Measurements from ENCODE around the gene DYTN.
"Not testable (repeated sequence)": the region's sequence is repeated elsewhere in the genome, so short reads cannot be mapped to it uniquely, and the experiment has no call there.

DYTN gene, protein sequence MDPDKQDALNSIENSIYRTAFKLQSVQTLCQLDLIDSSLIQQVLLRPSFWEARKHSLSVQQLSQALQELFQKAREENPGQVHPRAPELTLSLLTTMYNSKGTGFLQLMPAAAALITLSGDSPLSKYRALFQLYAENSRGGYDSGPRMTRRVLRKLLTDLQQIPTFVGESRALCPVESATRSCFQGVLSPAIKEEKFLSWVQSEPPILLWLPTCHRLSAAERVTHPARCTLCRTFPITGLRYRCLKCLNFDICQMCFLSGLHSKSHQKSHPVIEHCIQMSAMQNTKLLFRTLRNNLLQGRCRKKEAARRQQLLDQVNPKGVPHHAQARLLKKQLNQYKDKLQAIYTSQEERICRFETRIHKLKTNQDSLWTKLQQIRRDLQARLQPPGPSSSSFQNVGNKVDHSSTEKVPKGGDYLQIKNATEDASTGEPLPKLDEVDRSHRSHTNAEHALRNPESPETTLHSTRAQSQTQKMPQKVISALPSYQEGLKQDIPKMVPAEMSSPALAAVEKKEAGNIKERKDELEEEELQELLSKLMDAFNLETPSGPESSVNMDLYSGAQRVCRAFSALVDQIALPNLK

DNA sequence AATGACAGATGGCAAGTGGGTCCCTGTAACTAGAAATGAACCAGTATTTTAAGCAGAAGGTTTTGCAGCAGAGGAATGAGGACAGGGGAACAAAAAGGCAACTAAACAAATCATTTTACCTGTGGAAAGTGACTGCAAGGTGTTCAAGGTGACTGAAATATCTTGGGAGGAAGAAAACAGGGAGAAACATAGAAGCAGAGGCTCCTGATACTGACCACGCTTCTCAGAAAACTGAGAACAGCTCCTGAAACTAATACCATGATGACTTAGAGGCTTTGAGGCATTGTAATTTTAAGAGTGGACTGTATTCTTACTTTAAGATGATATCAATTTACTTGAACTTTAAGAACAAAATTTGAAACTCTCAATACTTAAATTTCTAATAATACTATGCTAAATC lies at the start of gene DYTN:
Gene DYTN (minus strand): TSS at position 101 of the 400 bp plus-strand sequence. CDS start 117 bp downstream, outside the sequence.
- no peak for DNase-seq (ENCODE audit: low spot score)

DNA sequence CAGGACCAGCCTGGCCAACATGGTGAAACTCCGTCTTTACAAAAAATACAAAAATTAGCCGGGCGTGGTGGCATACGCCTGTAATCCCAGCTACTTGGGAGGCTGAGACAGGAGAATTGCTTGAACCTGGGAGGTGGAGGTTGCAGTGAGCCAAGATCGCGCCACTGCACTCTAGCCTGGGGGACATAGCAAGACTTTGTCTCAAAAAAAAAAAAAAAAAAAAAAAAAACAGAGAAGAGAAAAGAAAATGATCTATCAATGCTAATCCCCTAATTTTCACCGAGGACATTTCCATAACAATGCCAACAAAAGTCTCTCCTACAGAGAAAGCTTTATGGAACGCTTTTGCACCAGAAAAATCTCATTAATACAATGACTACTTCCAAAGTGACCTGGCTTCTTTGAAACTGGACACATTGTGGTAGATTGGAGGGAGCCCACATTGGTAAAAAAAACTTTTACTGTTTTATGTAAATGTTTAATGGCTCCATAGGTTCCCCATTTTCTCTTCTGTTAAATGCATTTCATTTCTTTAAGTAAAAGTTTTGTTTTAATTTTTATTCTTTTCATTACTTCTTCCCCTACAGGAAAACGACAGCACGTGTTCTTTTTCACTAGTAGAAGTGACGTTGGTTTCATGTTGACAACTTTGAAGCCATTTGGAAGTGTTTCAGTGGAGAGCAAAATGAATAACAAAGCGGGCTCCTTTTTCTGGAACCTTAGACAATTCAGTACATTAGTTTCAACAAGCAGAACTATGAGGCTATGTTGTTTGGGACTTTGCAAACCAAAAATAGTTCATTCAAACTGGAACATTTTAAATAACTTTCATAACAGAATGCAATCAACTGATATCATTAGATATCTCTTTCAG lies 48.1 kb upstream of the DYTN start:
- DNase-seq (ENCODE audit: low spot score), result no peak

DNA sequence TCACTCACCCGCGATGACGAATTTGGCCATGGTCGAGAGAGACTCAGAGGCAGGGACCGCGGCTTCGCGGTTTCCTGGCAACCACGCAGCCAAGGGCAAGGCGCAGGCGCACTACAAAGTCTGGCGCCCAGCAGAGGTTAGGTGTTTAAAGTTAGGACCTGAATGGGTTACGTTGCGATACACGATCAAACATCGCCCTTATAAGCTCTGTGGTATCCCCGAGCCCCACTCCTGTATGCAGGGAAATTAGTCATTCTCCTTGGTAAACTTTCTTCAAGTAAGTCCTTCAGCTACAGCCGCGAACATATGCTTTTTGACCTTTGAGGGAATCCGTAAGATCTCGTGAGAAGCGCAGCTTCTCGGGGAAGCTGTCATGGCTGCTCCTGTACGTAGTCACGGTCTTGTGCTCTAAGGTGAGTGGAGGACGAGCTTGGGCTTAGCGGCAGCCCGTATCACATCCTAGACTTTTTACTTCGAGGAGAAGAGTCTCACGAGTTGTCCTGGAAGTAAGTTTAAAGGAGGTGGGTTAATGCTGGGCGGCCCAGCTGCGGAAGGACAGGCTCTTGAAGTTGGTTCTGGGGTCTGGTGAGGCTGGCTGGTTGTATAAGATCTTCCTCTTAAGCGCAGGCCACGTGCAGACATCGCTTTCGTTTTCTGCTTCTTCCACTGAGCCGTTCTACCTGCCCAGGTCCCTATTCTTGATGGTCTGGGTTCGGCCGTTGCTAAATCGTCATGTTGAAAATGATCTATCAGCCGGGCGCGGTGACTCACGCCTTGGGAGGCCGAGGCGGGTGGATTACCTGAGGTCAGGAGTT lies 47.3 kb upstream of the DYTN start, which contains the start of the genes FASTKD2 and MDH1B:
Gene FASTKD2 (plus strand): TSS at position 365 of the 815 bp plus-strand sequence. CDS start 1,088 bp downstream, outside the sequence.
Gene MDH1B (minus strand): TSS at position 87 of the 815 bp plus-strand sequence. CDS start 57 bp downstream, at position 30.
- DNase-seq (ENCODE audit: low spot score), result peak; percentile 97

DNA sequence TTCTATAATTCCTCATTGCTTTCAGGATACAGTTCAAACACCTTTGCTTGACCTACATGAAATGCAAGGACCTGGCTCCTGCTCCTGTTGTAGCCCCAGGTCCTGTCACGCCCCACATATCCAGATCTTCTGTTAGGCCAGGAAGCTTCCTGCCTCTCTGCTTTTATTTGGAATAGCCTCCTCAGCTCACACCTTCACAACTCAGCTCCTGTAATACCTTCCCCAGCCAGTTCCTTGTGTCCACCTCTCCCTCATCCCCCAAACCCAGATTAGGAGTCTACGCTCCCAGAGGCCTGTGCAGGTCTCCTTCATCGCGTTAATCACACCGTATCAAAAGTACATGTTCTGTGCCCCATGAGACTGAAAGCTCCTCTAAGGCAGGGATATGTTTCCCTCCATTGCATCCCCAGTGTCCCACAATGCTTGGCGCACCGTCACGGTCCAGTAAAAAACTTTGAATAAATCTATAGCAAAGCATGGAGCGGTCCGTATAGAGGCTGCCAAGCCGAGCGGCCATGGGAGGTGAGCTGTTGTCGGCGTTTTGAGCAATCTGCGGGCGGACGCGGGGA lies 46.6 kb upstream of the DYTN start:
- no peak for DNase-seq (ENCODE audit: low spot score)

DNA sequence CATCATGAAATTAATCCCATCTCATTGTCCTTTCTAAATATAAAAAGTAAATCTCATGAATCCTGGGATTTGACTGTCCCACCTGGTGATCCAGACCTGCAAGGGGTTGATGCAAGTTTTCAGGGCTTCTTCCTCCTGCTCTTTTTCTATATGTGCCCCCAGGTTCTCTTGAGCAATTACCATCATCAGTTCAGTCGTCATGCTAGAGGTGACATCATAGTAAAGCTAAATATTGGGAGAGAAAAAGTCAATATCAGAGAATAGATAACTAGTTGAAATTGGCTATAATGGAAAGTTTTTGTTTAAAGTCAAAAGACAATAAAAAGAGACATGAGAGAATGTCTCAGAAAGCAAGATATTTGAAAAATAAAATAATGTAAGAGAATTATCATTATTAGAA lies 38.6 kb upstream of the DYTN start:
- no peak for DNase-seq (ENCODE audit: low spot score)

DNA sequence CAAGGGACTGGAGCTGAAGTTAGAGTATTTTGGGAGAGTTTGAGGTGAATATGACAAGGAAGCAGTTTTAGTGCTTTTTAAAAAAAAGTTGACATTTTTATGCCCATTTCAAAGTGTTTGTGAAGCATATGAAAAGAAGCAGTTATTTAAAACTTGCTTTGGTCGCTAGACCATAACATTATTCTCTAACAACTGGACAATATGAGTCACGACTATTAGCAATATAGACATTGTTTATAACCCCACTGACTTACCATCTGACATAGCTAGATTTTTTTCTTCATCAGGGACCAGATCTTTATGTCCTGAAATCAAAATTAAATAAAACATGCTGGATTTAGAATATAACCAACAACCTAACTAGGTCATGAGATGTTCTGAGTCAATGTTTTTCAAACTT lies 22.6 kb upstream of the DYTN start:
- DNase-seq (ENCODE audit: low spot score), result no peak

DNA sequence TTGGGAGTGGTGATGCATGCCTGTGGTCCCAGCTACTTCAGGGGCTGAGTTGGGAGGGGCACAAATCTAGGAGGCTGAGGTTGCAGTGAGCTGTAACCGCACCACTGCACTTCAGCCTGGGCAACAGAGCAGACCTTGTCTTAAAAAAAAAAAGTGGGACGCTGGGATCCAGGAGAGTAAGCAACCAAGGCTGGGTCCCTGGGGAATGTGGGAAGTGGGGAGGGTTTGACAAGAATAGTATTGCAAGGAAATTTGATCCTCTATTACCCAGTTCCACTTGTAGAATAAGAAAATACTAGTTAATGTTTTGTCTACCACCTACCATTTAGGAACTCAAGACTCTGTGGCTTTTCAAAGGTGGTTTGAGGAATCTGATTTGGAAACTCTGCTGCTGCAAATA lies 21.1 kb upstream of the DYTN start:
- no peak for DNase-seq (ENCODE audit: low spot score)

DNA sequence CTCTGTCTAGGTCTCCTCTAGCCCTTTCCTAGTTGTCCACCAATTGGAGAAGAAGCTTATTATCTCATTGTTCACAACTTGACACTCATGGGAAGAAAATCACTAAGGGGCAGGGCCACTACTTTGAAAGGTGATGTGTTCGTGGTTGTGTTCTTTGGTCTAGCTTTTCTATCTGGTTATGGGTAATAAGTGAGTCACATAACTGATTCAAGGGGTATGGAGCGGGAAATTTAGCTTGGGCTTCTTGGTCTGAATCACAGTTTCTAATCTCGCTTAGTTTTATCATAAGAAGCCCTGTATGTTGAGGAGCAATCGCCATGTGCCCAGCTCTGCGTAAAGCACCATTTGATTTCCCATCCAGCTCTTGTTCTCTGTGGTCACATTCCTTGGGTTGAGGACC lies 18.7 kb upstream of the DYTN start:
- no peak for DNase-seq (ENCODE audit: low spot score)

DNA sequence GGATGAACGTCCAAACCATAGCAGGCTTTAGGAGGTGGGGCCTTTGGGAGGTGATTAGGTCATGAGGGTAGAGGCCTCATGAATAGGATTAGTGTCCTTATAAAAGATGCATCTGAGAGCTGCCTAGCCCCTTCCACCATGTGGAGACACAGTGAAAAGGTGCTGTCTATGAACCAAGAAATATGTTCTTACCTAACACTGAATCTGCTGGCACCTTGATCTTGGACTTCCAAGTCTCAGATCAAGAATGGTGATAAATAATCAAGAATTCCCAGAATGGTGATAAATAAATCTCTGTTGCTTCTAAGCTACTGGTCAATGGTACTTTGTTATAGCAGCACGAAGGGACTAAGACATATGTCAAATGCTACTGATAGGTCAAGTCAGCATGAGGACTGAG lies 15.1 kb upstream of the DYTN start:
- DNase-seq (ENCODE audit: low spot score), result no peak

DNA sequence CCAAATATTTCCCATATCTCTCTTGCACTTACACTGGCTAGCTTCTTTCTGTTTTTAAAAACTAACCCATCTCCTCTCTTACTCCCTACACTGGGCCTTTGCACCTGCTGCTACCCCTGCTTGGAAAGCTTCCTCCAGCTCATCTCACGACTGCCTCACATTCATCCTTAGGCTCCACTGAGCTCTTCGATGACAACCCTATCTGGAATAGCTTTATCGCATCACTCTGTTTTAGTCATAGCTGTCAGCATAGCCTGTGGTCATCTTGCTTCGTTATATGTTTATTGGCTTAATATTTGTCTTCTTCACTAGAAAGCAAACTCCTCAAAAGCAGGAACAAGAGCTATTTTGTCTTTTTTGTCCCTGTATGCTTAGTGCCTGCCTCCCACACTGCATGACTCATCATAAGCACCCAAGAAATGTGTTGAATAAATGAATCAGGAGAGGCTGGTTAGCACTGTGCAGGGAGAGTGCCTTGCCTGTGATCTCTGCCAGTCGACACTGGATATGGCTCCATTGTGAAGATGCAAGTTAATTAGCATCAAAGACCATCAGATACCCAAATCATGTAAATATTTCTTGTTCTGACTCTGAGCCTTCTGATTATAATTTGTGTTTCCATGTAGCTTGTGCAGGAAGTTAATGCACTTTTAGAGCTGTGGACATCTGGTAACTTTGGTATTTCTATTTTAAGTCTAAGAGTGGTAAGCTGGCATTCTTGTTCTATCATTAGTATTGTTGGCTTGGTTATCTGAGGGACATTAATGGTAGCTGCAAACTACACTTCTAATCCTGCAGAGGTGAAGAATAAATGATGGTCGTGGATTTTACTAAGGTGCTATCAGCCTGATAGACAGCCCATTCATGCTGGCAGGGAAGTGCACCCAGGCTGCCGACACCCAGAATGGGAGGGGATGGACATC lies 10.3 kb upstream of the DYTN start:
- DNase-seq (ENCODE audit: low spot score), result no peak

DNA sequence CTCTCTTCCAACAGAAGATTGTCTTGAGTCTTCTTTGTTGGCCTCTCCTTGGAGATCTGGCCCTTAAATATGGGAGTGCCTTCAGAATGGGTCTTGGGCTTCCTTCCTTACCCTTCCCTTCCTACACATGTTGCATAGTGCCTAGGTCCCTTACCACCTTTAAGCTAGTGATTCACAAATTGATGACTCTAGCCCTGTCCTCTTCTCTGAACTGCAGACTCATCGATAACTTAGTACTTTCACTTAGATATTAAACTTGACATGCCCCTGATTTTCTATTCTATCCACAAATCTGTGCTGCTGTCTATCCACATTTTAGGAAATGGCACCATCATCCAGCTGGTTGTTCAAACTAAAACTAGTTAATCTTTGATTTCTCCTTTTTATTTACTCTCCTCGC lies 9.1 kb upstream of the DYTN start:
- no peak for DNase-seq (ENCODE audit: low spot score)

DNA sequence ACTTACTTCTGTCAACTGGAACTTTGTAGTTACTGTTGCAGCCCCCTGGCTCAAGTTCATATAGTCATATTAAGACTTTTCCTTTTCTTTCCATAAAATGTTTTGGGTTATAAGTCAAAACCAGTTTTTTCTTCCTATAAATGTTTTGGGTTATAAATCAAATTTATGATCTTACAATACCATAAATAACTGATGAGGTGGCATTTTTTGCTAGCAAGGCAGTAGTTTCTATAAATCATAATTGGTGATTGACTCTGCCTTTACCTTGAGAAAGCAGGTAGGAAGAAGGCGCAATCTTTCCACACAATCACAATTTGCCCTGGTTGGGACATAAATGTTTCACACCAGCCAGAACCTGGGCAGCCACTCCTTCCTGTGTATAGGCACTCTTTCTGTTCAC lies 5.1 kb upstream of the DYTN start:
- DNase-seq (ENCODE audit: low spot score), result no peak

DNA sequence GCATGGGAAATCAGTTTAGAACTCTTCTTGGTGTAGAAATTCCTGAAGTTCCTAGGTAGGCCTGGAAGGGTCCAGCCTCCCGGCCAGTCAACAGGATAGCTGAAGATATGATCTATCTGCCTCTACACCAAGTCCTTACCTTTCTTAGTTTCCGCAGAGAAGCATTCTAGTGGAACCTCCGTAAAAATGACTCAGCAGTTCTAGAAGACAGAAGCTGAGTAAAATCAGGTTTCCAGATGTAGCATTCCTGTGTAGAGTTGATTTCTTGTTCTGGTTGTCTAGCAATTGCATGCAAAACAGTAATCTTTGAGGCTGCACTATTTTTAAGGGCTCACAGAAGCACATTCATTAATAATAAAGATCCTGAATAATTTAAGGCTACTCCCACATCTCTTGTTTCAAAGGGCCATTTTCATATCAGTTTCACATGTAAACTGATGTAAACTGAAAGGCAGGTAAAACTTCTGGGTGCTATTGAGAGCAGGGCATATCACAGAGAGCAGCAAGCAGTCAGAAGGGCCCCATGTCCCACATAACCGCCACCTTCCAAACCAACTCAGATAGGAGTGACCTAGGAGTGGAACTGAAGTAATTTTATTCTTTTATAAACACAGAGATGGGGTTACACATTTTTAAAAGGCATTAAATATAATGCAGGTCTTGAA lies 3.2 kb upstream of the DYTN start:
- no peak for DNase-seq (ENCODE audit: low spot score)

DNA sequence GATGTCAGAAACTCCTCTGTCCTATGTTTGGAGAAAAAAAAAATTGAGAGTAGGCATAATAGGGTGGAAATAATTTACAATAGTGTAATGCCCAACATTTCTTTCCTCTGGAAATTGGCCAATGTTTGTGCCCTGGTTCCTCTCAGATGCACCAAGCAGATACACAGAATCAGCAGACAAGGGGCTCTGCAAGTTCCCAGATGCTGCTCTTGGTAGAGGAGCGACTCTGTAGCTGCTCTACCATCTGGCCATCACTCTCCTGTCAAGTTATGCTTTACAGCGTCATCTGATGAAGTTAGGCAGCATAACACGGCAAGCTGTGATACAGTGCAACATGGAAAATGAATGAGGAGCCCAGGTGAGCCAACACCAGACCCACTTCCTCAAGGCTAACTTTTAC lies 1.6 kb downstream of the DYTN start:
- no peak for DNase-seq (ENCODE audit: low spot score)

DNA sequence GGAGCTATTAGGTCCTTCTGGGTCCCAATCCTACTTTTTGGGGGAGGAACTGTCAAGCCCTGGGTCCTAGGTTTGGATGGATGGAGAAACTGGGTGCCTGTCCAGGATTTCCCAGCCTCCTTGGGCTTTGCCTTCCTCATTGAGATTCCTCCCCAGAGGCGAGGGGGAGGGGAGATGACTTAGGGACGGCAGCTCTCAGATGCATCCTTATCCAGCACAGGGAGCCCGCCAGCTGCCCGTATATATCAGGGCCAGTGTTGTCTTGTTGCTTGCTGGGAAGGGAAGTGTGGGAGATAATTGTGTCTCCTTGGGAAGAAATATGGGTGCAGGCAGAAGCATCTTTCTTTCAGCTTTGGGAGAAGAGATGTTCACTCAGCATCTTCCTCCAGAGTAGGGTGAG lies 3.0 kb downstream of the DYTN start:
- not testable (repeated sequence) for DNase-seq (ENCODE audit: low spot score)

DNA sequence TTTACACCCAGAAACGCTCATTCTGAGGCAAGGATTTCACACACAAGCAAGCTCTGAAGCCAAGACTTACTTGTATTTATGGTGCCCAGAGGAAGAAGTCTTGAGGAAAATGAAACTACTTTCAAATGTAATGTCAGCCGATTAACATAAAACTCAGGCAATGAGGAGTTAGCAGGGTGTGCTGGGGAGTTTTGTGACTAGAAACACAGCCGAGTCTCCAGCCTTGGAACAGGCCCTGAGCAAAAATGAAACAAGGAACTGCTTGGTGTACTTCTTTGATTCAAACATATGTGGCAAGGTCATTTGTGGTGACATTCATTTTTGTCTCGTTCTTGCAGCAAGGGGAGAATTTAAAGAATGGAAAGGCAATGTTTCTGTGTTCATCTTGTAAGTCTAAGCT lies 4.5 kb downstream of the DYTN start:
- DNase-seq (ENCODE audit: low spot score), result no peak

DNA sequence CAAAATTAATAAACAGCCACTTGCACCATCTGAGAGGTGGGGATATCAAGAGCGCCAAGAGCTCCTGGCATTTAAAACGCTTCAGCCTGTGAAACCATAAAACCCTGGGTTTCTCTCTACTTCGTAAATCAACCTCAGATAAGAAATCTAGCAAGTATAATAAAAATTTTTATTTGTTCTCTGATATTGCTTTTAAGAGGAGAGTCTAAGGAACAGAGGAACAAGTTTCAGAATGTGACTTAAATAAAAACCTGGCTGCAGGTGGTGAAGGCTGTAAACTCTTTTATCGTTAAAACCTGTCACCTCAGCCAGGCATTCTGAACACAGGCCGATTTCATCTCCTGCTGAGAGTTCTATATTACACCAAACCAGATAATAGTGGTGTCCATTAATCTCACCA lies 9.9 kb downstream of the DYTN start:
- no peak for DNase-seq (ENCODE audit: low spot score)

DNA sequence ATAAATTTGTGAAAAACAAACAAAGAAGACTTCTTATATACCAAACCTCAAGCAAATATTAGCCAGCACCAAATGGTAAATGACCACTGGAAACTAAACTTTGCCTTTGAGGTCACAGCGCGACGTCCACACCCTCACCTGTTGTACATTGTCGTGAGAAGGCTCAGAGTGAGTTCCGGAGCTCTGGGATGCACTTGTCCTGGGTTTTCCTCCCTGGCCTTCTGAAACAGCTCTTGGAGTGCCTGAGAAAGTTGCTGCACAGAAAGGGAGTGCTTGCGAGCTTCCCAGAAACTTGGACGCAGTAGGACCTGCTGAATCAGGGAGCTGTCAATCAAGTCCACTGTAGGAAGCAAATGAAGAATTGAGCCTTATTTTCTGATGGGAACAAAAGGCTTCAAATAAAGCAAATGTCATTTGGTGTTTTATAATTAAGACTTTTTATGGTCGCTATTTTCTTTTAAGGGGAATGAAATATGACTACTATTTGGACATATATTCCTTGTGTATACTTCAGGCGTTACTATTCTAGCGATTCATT lies 11.0 kb downstream of the DYTN start:
- DNase-seq (ENCODE audit: low spot score), result no peak

DNA sequence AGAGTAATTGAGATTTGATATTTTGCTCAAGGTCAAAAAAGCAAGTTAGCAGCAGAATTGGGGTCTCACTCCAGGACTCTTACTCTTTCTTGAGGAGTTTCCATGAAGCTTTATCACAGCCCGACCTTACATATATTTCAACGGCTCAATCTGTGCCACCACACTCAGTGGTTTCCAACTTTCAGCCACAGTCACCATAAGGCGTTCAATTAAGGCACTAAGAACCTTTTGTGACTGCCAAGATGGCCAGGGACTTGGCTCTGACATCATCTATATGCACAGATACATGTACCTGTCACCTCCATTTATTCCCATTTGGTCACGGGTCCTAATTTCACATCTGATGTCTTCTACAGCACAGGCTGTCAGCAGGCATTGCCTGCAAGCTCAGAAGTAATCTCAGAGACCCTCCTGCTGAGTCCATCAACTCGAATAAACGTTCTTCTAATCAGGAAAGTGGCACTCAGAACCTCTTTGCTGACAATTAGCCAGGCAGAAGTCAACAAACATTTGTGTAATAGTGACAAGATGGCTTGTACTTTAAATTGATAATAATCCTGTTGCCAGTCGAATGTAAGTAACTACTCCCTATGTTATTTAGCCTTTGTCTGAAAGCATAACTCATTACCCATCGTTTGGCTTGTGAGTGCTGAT lies 16.1 kb downstream of the DYTN start:
- no peak for DNase-seq (ENCODE audit: low spot score)
